T-cell (primary cell): ENCODE data around the gene RASSF4. TPM values are rescaled to one million over a fixed set of nuclear protein-coding genes. Genes with fewer than 3 reads are reported as not detected.

ENCODE experiments used
- ATAC-seq, 4 experiments: fragments of 200-7000 bp in 3 of 4; fragments of 150-1000 bp in 1 of 4; cut with Tn5 transposase; replicated peaks in 1 of 4; 1 replicate in 3 of 4; 2 replicates in 1 of 4; pipeline ENCODE4 v1.10.0; 2021; ENCODE audit warnings: moderate library complexity in 3 of 4, mild to moderate bottlenecking in 2 of 4, moderate number of reproducible peaks in 1 of 4
- CTCF ChIA-PET, 2 donors: fragments of 300-600 bp; sonication (Branson Sonifier 250); formaldehyde crosslinking; loops; one replicate each; lab custom pipeline; 2022; ENCODE audit warnings: antibody characterized with exemption in 2 of 2; lab: Charles Lee
- POLR2A ChIA-PET, 2 donors: fragments of 300-600 bp; sonication (Branson Sonifier 250); formaldehyde crosslinking; loops; one replicate each; lab custom pipeline; 2022; ENCODE audit warnings: antibody characterized with exemption in 2 of 2; lab: Charles Lee
- DNase-seq, 35 experiments: peaks; one replicate each; pipeline versions ENCODE4 v3.0.0 to v3.0.0-alpha.2; 2013 to 2023
- H3K27ac ChIP-seq: one replicate; pipeline ENCODE4 v1.5.1; 2013; ENCODE audit warnings: low read length
- H3K27me3 ChIP-seq, 2 experiments: replicated peaks in 1 of 2; 1 replicate in 1 of 2; 2 replicates in 1 of 2; pipeline versions ENCODE4 v1.6.1 to v1.7.0; 2013; ENCODE audit warnings: low read length in 1 of 2, mixed read lengths in 1 of 2; ENCODE audit not compliant: control insufficient read depth in 2 of 2, insufficient read depth in 2 of 2; ENCODE audit errors: extremely low read depth in 1 of 2
- H3K36me3 ChIP-seq, 2 donors: 1 replicate in 1 of 2; 2 replicates in 1 of 2; pipeline versions ENCODE4 v1.6.1 to v1.7.0; 2013; ENCODE audit warnings: low read length in 1 of 2; ENCODE audit not compliant: control insufficient read depth in 2 of 2, insufficient read depth in 1 of 2; ENCODE audit errors: extremely low read depth in 1 of 2
- H3K4me1 ChIP-seq, 2 experiments: 1 replicate in 1 of 2; 2 replicates in 1 of 2; pipeline versions ENCODE4 v1.6.1 to v1.7.0; 2013; ENCODE audit warnings: low read length in 2 of 2, mixed read lengths in 1 of 2; ENCODE audit not compliant: insufficient read depth in 2 of 2, control insufficient read depth in 1 of 2; ENCODE audit errors: extremely low read depth in 1 of 2
- H3K4me3 ChIP-seq, 2 donors: 1 replicate in 1 of 2; 2 replicates in 1 of 2; pipeline versions ENCODE4 v1.5.1 to v1.7.0; 2013; ENCODE audit warnings: mild to moderate bottlenecking in 2 of 2, low read length in 1 of 2, moderate library complexity in 1 of 2; ENCODE audit not compliant: control insufficient read depth in 1 of 2; ENCODE audit errors: extremely low read depth in 1 of 2
- H3K9me3 ChIP-seq: 2 replicates; pipeline ENCODE4 v1.7.0; 2013
- H3K27ac Mint-ChIP-seq, 2 donors: one replicate each; pipeline ENCODE4 v1.8.0; 2020 to 2021; ENCODE audit warnings: mild to moderate bottlenecking in 2 of 2, mixed read lengths in 2 of 2
- H3K27me3 Mint-ChIP-seq, 2 donors: one replicate each; pipeline ENCODE4 v1.8.0; 2021 to 2022; ENCODE audit warnings: mixed read lengths in 2 of 2
- H3K36me3 Mint-ChIP-seq: one replicate; pipeline ENCODE4 v1.8.0; 2021; ENCODE audit warnings: mixed read lengths
- H3K4me1 Mint-ChIP-seq, 3 donors: one replicate each; pipeline ENCODE4 v1.8.0; 2020 to 2022; ENCODE audit warnings: mixed read lengths in 3 of 3, mild to moderate bottlenecking in 1 of 3
- H3K4me3 Mint-ChIP-seq, 3 donors: one replicate each; pipeline ENCODE4 v1.8.0; 2020 to 2022; ENCODE audit warnings: mild to moderate bottlenecking in 3 of 3, mixed read lengths in 3 of 3, moderate library complexity in 3 of 3
- H3K9me3 Mint-ChIP-seq, 3 donors: one replicate each; pipeline ENCODE4 v1.8.0; 2020 to 2022; ENCODE audit warnings: mixed read lengths in 3 of 3
- WGBS: methylation state at CpG from one replicate; pipeline ENCODE4 v1.1.5; 2013; ENCODE audit warnings: missing lambda C conversion rate; ENCODE audit not compliant: insufficient coverage; 5-methylcytosine and 5-hydroxymethylcytosine counted together
- total RNA-seq, 35 experiments: library from RNA in 6 of 35; stranded (reverse) in 6 of 35; fragments of 120-200 nt in 1 of 35; gene quantifications; one replicate each; pipeline versions ENCODE4 v1.2.1 to v1.2.4 and lab custom pipeline; 2013 to 2026

RASSF4 gene
- total RNA-seq, 5 donors from 2014 or later (not counting 1 experiment from before 2014, with no cell fraction given) = 0.55 to 2.8 (median 1.7) TPM

DNA sequence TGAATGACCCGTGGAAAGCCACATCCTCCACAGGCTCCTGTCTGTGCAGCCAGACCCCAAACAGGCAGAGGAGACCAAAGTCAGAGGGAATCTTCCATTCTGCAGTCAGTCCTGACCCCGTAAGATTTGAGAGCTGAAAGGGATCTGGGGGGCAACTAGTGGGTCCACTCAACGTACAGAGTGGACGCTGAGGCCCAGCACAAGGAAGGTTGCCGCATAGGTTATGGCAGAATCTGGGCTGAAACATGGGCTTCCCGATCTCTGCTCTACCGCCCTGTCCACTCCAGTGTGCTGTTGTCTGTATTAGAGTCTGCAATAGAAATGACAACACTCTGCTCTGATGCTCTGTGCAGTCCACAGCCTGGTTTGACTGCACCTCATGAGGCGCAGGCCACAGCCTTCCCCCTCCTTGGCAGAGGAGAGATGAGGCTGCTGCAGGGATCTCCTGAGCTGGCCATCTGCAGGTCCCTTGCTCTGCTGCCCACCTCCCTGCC lies 33.2 kb downstream of the RASSF4 start:
- POLR2A ChIA-PET = no interaction called here
- 97% methylated on average over 8 of the region's 8 CpGs for WGBS
- no peak overlapping the region for H3K27ac ChIP-seq

DNA sequence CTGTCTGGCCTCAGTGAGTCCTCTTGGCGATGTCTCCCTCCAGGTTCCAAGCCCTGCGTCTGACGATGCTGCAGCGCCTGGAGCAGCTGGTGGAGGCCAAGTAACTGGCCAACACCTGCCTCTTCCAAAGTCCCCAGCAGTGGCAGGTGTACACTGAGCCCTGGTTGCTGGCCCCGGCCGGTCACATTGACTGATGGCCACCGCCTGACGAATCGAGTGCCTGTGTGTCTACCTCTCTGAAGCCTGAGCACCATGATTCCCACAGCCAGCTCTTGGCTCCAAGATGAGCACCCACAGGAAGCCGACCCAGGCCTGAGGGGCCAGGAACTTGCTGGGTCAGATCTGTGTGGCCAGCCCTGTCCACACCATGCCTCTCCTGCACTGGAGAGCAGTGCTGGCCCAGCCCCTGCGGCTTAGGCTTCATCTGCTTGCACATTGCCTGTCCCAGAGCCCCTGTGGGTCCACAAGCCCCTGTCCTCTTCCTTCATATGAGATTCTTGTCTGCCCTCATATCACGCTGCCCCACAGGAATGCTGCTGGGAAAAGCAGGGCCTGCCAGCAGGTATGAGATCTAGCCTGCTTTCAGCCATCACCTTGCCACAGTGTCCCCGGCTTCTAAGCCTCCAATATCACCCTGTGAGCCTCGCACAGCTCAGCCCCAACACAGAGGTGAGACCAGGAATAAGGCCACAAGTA lies 33.8 kb downstream of the RASSF4 start:
- Histone ChIP-seq H3K27ac (no peak overlapping the region), H3K36me3 (no peaks in the 10 kb centered on the region)
- H3K4me3 Mint-ChIP-seq = no peak overlapping the region

More for the DNA sequence above, 33.2 kb downstream of the RASSF4 start:
- CTCF ChIA-PET = no interaction called here
- peaks cover 13 to 25% of the 10 kb centered on the region in 2 experiments for H3K4me1 ChIP-seq
- DNase-seq = no peak
- Mint-ChIP-seq H3K27ac (no peak overlapping the region), H3K4me3 (no peak overlapping the region), H3K4me1 (peaks cover 16 to 22% (median 19%) of the 10 kb centered on the region in 3 donors), H3K27me3 (peaks cover 0 to 6% of the 10 kb centered on the region in 2 donors), H3K36me3 (no peaks in the 10 kb centered on the region), H3K9me3 (no peaks in the 10 kb centered on the region)
- no peaks in the 10 kb centered on the region for H3K36me3 ChIP-seq
- no peak overlapping the region for H3K4me3 ChIP-seq
- no peak for ATAC-seq
- no peaks in the 10 kb centered on the region for H3K9me3 ChIP-seq
- H3K27me3 ChIP-seq = peaks cover 0 to 13% of the 10 kb centered on the region in 2 experiments

DNA sequence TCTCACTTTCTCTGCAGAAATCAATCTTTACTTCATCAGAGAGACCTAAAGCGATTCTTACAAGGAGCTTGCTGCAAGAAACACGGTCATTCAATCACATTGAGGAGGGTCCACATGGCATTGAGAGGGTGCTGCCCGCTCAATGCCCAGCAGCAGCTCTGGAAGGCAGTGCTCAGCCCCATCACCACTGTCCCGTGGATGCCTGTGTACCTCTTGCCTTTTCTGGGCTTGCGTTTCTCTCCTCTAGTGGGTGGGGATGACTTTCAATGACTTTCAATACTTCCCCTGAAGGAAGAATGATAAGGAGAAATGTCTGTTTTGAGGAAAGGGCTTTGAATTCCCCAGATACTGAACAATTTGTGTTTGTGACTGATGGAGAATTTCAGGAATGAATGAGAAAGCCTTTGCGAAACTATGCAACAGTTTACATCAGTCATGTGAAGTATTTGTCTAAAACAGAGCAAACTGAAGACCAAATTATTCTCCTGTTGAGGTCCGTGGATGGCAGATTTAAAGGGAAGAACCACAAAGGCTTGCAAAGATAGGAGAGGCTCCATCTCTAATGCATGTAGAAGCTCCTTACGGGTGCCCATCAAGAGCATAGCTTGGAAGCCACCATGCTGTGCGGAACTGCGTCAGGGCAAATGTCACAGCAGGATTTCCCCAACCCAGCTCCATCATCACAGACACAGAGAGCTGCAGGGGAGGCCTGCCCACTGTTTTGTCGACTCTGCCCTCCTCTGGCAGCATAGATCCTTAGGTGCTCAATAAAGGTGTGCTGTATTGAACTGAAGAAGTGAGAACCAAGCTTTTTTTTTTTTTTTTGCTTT lies 34.5 kb downstream of the RASSF4 start:
- peaks cover 16 to 22% (median 19%) of the 10 kb centered on the region in 3 donors for H3K4me1 Mint-ChIP-seq
- peaks cover 0 to 6% of the 10 kb centered on the region in 2 donors for H3K27me3 Mint-ChIP-seq
- Histone ChIP-seq H3K36me3 (no peaks in the 10 kb centered on the region), H3K27me3 (peaks cover 0 to 12% of the 10 kb centered on the region in 2 experiments), H3K9me3 (no peaks in the 10 kb centered on the region), H3K4me3 (no peak overlapping the region), H3K4me1 (peaks cover 13 to 25% of the 10 kb centered on the region in 2 experiments), H3K27ac (no peak overlapping the region)
- no peak overlapping the region for H3K27ac Mint-ChIP-seq
- WGBS = 100% methylated on average over 3 of the region's 11 CpGs
- H3K9me3 Mint-ChIP-seq = no peaks in the 10 kb centered on the region
- no peak for DNase-seq
- POLR2A ChIA-PET = interaction anchor here in 1 of 2 donors (0.6 kb wide), 1 partner anchor 672 kb away, joined by 3 read pairs; no protein-coding TSS in a partner anchor
- ATAC-seq = no peak
- CTCF ChIA-PET = interaction anchor here (0.5 to 0.6 kb wide), 4 partner anchors 77 to 1784 kb away, joined by 3 to 4 read pairs (median 4); no protein-coding TSS in a partner anchor
- no peak overlapping the region for H3K4me3 Mint-ChIP-seq
- no peaks in the 10 kb centered on the region for H3K36me3 Mint-ChIP-seq

More for the DNA sequence above, 33.8 kb downstream of the RASSF4 start:
- peaks cover 0 to 13% of the 10 kb centered on the region in 2 experiments for H3K27me3 ChIP-seq
- CTCF ChIA-PET = interaction anchor here in 1 of 2 donors (0.6 kb wide), 1 partner anchor 116 kb away, joined by 3 read pairs; no protein-coding TSS in a partner anchor
- Mint-ChIP-seq H3K4me1 (peaks cover 16 to 22% (median 19%) of the 10 kb centered on the region in 3 donors), H3K36me3 (no peaks in the 10 kb centered on the region), H3K9me3 (no peaks in the 10 kb centered on the region), H3K27ac (no peak overlapping the region), H3K27me3 (peaks cover 0 to 6% of the 10 kb centered on the region in 2 donors)
- WGBS = 95% methylated on average over 13 of the region's 14 CpGs
- no peaks in the 10 kb centered on the region for H3K9me3 ChIP-seq
- peaks cover 13 to 25% of the 10 kb centered on the region in 2 experiments for H3K4me1 ChIP-seq
- POLR2A ChIA-PET = no interaction called here
- no peak overlapping the region for H3K4me3 ChIP-seq
- DNase-seq = no peak
- no peak for ATAC-seq

DNA sequence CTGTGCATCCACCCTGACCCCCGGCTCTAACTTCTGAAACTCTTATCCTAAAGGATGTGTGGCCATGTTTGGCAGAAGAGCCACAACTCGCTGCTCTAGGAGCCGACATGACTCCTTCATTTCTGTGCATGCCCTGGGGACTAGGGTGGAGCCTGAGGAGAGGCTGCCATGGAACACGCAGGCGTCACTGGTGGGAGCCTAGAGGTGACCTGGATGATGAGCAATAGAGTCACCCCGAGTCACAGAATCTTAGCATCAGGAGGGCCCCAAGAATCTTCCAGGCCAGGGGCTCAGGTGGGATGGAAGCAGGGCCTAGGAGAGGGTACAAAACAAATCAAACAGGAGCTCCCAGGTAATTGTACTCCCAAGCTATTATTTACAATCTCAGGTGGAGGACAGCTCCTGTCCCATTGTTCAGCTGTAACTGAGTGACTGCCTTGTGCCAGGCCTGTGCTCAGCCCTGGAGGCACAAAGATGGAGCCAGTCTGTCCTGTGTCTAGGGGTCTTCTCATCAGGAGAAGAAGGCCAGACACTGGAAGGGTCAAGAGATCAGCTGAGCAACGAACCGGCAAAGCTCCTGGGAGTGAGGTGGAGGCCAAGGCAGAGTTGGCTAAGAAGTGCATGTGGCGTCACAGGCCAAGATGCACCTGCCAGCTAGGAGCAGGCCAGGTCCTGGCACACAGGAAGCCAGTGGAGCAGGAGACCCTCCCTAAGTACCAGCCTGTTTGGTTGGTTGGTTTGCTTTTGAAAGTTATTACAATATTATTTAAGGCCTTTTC lies 35.3 kb downstream of the RASSF4 start:
- peak overlapping the region; percentile 27 for H3K27ac ChIP-seq
- peaks cover 20 to 26% (median 24%) of the 10 kb centered on the region in 3 donors for H3K4me1 Mint-ChIP-seq
- H3K4me3 Mint-ChIP-seq = peak overlapping the region in 1 of 3 donors; percentile 25
- H3K4me1 ChIP-seq = peaks cover 13 to 25% of the 10 kb centered on the region in 2 experiments
- POLR2A ChIA-PET = no interaction called here
- 92% methylated on average over 4 of the region's 9 CpGs for WGBS
- no peaks in the 10 kb centered on the region for H3K36me3 Mint-ChIP-seq
- DNase-seq (no peak), ATAC-seq (peak in 1 of 4 experiments; percentile 29)
- H3K27ac Mint-ChIP-seq = peak overlapping the region in 1 of 2 donors; percentile 46
- H3K27me3 Mint-ChIP-seq = peaks cover 0 to 4% of the 10 kb centered on the region in 2 donors
- CTCF ChIA-PET = interaction anchor here (0.5 to 1.4 kb wide), 4 partner anchors 12 to 86 kb away, joined by 3 to 4 read pairs (median 3); no protein-coding TSS in a partner anchor
- H3K4me3 ChIP-seq = no peak overlapping the region
- H3K9me3 ChIP-seq = no peaks in the 10 kb centered on the region
- H3K9me3 Mint-ChIP-seq = no peaks in the 10 kb centered on the region
- H3K36me3 ChIP-seq = no peaks in the 10 kb centered on the region
- H3K27me3 ChIP-seq = peaks cover 0 to 4% of the 10 kb centered on the region in 2 experiments

DNA sequence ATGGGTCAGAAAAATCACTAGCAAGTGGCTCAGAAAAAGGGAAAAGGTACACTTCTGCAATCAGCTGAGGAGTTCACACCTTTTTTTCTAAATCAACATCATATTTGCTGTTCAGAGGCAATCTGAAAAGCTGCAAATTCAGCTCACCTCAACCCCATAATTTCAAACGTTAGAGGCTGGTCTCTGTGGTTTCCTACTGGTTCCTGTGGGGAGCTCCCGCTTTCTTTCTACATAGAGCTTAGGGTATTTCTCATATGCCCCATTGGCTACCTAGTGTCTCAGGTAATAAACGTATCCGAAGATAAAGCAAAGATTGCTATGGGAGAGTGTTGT lies 35.9 kb downstream of the RASSF4 start:
- H3K36me3 Mint-ChIP-seq = no peaks in the 10 kb centered on the region
- H3K4me3 ChIP-seq = no peak overlapping the region
- peaks cover 13 to 30% of the 10 kb centered on the region in 2 experiments for H3K4me1 ChIP-seq
- H3K27me3 ChIP-seq = peaks cover 0 to 2% of the 10 kb centered on the region in 2 experiments
- ATAC-seq = peak in 2 of 4 experiments; percentile 47 to 78
- no peaks in the 10 kb centered on the region for H3K9me3 ChIP-seq
- H3K4me1 Mint-ChIP-seq = peaks cover 26 to 32% (median 30%) of the 10 kb centered on the region in 3 donors
- no peaks in the 10 kb centered on the region for H3K9me3 Mint-ChIP-seq
- no peaks in the 10 kb centered on the region for H3K27me3 Mint-ChIP-seq
- peak overlapping the region; percentile 46 to 67 for H3K27ac Mint-ChIP-seq
- peak overlapping the region; percentile 22 for H3K27ac ChIP-seq
- WGBS = 14% methylated on average over 2 of the region's 4 CpGs
- no peaks in the 10 kb centered on the region for H3K36me3 ChIP-seq
- POLR2A ChIA-PET = no interaction called here
- no peak overlapping the region for H3K4me3 Mint-ChIP-seq
- CTCF ChIA-PET = interaction anchor here (0.7 to 1.4 kb wide), 3 partner anchors 12 to 36 kb away, joined by 3 read pairs; no protein-coding TSS in a partner anchor
- peak in 1 of 35 experiments; percentile 34 for DNase-seq
